Measurements from ENCODE around the gene EPC2.
"Not testable (repeated sequence)": the region's sequence is repeated elsewhere in the genome, so short reads cannot be mapped to it uniquely, and the experiment has no call there.

EPC2 gene

DNA sequence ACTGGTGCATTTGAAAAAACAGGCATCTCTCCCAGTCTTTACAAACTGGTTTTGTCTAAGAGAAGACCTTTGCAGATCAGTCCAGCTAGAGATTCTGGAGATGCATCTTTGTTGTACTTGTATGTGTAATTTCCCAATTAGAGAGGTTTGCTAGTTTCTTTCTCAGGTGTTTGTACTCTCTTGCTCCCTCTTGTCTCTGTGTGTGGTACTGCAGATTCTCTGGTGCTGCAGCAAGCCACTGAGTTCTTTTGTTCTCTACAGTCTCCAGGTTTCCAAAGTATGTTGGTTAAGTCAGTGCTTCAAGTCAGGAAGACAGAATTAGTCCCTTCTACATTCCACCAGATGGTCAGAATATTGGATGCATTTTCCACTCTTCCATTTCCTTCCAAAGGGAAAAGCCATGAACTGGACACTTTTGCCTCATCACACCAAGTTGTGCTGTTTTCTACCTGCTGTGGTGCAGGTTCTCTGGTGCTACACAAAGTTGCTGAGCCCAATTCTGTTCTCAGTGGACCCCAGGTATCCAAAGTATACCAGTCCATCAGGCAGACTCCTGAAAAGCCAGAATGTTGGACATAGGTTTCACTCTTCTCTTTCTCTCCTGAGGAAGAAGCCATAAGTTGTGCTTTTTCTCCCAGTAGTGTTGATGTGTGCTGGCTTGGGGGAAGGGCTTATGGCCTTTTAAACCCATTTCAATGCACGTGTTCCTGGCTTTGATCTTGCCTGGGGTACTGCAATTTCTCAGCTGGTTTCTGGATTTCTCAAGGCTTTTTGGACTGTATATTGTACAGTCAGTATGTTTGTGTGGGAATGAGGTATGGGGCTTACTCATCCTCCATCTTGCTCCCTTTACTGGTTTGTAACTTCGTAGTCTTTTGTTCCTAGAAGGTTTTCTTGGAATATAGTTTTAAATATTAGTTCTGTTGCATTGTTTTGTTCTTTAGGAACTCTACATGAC is 29.8 kb downstream of the EPC2 start:
- no peak for DNase-seq (ENCODE audit: low spot score)

DNA sequence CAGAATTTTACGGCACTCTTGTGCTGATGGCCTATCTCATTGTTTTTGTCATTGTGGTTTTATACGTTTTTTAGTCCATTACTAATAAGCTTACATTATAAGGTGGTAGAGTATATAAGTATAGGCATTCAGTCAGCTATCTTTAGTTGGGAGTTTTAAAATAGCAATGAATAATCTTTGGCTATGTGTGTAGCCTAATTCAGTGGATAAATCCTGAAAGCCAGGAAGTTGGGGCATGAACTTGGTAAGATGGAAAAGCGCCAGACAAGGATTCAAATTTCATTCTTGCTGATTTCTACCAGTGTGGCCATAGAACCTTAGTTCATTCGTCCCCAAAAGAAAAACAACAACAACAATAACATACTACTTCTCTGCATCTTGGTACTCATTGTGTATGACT is 31.2 kb downstream of the EPC2 start:
- DNase-seq (ENCODE audit: low spot score), result no peak

DNA sequence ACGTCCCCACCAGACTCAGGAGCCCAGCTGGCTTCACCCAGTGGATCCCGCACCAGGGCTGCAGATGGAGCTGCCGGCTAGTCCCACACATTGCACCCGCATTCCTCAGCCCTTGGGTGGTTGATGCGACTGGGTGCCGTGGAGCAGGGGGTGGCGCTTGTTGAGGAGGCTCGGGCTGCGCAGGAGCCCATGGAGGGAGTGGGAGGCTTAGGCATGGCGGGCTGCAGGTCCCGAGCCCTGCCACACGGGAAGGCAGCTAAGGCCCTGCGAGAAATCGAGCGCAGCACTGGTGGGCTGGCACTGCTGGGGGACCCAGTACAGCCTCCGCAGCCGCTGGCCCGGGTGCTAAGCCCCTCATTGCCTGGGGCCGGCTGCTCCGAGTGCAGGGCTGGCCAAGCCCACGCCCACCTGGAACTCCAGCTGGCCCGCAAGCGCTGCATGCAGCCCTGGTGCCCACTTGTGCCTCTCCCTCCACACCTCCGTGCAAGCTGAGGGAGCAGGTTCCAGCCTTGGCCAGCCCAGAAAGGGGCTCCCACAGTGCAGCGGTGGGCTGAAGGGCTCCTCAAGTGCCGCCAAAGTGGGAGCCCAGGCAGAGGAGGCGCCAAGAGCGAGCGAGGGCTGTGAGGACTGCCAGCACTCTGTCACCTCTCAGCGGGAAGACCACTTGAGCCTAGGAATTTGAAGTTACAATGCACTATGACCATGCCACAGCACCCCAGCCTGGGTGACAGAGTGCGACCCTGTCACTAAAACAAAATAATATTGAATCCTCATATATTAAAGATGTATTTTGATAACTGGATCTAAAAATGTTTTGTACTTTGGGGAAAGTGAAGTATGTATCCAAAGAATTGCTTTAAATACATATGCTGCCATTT is 34.0 kb downstream of the EPC2 start:
- DNase-seq (ENCODE audit: low spot score), result not testable (repeated sequence)

DNA sequence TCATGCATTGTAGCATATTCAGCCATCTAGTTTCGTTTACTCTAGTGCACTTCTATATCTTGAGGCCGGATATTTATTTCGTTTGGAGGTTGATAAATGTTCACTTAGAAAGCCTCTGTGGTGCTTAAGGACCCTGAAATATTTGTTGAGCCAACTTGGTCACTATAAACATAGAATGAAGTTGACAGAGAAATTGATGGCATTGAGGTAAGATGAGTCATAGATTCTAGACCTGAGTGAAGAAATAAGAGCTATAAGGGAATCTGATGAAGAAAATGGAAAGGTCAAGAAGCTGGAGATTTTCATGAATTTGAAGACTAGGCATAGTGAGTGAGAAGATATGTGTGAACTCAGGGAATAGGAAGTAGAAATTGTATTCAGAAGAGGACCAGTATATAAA is 35.9 kb downstream of the EPC2 start:
- no peak for DNase-seq (ENCODE audit: low spot score)

DNA sequence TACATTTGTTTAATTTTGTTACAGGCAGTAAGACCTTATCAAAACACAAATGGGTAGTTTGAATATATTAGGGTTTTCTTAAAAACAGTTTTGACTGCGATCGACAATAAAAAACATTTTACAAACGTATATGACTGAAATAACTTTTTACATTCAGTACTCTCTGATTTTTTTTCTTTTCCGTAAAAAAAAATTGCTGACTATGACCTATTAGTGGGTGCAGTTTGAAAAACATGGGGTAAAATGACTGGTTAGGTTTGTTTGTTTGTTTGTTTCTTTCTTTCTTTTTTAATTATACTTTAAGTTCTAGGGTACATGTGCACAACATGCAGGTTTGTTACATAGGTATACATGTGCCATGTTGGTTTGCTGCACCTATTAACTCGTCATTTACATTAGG is 36.9 kb downstream of the EPC2 start:
- no peak for DNase-seq (ENCODE audit: low spot score)

DNA sequence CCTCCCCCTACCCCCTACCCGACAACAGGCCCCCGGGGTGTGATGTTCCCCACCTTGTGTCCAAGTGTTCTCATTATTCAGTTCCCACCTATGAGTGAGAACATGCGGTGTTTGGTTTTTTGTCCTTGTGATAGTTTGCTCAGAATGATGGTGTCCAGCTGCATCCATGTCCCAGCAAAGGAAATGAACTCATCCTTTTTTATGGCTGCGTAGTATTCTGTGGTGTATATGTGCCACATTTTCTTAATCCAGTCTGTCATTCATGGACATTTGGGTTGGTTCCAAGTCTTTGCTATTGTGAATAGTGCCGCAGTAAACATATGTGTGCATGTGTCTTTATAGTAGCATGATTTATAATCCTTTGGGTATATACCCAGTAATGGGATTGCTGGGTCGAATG is 37.3 kb downstream of the EPC2 start:
- DNase-seq (ENCODE audit: low spot score), result not testable (repeated sequence)

DNA sequence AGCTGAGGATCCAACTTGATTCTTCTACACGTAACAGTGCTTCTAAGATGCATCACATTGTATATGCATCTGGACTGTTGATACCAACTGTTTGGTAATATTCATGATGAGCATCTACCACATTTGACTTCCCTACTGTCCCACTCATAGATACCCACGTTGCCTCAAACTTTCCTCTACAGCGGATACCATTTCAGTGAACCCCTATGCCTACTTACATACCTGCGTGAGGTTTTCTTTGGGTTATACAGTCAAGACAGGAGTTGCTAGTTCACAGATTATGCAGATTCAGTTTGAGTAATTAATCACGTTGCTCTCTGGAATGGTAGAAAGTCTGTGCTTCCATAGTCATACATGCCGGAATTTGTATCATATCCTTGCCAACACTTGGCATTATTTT is 40.0 kb downstream of the EPC2 start:
- DNase-seq (ENCODE audit: low spot score), result no peak

DNA sequence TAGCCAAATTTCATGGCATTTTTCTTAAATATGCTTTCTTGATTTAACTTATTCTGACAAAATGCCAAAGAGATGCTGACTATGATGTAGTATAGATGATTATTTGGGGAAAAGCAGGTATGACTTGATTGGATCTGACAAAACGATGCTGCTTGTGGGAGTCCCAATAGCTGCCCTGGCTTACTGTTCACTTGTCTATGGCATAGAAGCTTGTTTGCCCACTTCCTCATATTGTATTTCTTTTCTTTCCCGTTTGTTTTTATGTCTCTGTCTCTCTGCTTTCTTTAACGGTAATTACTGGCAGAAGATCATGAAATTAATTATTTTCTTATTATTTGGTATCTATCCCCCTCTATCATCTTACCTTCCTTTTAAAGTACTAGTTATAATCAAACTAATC is 43.0 kb downstream of the EPC2 start:
- DNase-seq (ENCODE audit: low spot score), result no peak

DNA sequence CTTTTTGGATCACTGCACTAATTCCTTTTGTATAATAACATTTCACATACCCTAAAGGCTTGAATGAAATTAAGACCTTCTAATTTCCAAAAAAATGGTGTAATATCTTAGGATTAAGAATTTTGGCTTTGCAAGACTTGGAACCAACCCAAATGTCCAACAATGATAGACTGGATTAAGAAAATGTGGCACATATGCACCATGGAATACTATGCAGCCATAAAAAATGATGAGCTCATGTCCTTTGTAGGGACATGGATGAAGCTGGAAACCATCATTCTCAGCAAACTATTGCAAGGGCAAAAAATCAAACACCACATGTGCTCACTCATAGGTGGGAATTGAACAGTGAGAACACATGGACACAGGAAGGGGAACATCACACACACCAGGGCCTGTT is 43.5 kb downstream of the EPC2 start:
- not testable (repeated sequence) for DNase-seq (ENCODE audit: low spot score)

DNA sequence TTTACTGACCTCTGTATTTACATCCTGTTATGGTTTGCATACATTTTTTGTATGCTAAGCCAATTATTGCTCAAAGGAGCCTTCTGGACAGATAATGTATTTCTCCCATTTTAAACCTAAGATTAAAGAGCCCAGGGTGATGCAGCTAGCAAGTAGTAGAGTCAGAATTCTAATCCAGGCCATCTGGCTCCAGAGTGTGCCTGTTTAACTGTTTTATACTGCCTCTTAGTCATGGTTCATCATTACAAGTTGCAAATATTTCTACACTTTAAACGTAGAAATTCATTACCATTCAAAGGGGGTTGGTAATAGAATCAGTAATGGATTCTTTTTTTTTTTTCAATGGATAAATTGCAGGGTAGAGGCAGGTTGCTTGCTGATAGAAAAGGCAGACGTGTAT is 52.4 kb downstream of the EPC2 start:
- DNase-seq (ENCODE audit: low spot score), result no peak

DNA sequence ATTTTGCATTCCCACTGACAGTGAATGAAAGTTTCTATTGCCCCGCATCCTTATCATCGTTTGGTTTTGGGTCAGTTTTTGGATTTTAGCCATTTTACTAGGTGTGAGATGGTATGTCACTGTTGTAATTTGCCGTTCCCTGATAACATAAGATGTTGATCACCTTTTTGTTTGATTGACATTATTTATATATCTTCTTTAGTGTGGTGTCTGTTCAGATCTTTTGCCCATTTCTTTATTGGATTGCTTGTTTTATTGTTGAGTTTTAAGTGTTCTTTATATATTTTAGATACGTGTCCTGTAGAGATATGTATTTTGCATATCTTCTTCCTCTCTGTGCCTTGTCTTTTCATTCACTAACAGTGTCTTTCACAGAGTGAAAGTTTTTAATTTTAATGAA is 55.3 kb downstream of the EPC2 start:
- no peak for DNase-seq (ENCODE audit: low spot score)

DNA sequence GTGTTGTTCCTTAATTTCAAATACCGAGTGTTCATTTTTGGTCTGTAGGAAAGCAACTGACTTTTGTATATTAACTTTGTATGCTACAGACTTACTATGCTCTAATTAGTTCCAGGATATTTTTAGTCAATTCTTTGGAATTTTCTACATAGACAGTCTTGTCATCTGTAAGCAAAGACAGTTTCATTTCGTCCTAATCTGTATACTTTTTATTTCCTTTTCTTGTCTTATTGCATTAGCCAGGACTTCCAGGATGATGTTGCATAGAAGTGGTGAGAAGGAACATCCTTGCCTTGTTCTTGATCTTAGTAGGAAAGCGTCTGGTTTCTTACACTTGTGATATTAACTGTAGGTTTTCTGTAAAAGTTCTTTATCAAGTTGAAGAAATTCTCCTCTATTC is 56.5 kb downstream of the EPC2 start:
- no peak for DNase-seq (ENCODE audit: low spot score)

DNA sequence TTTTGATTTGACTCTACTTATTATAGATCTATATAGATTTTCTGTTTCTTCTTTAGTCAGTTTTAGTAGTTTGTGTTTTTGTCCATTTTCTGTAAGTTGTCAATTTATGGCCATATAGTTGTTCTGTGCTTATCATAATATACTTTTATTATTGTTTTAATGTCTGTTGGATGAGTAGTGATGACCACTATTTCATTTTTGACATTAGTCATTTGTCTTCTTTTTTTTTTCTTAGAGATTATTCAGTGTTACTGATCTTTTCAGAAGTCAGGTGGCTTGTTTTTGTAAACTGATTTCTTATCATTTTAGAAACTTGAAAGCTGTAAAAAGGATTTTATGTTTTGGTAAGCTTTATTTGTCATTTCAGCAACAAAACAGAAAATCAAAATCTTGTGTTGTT is 57.3 kb downstream of the EPC2 start:
- no peak for DNase-seq (ENCODE audit: low spot score)

DNA sequence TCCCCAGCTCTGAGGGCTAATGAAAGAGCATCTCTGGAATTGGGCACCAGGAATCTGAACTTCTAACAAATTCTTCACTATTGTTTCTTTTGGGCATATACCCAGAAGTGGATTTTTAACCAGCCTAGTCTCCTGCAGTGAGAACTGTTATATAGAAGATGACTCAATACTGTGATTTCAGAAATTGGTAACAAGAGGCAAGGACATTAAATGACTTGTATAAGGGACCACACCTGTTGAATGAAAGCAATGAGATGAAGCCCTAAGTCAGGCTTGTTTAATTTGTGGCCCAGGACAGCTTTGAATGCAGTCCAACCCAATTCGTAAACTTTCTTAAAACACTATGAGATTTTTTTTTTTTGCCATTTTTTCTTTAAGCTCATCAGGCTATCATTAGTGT is 57.9 kb downstream of the EPC2 start:
- DNase-seq (ENCODE audit: low spot score), result no peak

DNA sequence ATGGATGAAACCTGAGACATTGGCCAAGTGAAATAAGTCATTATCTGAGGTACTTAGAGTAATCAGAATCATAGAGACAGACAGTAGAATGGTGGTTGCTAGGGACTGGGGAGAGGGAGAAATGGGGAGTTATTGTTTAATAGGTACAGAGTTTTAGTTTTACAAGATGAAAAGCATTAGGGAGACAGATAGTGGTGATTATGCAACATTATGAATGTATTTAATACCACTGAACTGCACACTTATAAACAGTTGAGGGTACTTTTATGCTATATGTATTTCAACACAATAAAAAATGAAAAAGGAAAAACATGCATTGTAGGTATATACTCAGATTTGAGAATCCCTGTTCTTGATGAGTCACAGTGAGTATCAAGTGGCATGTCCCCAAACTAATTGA is 59.7 kb downstream of the EPC2 start:
- no peak for DNase-seq (ENCODE audit: low spot score)

DNA sequence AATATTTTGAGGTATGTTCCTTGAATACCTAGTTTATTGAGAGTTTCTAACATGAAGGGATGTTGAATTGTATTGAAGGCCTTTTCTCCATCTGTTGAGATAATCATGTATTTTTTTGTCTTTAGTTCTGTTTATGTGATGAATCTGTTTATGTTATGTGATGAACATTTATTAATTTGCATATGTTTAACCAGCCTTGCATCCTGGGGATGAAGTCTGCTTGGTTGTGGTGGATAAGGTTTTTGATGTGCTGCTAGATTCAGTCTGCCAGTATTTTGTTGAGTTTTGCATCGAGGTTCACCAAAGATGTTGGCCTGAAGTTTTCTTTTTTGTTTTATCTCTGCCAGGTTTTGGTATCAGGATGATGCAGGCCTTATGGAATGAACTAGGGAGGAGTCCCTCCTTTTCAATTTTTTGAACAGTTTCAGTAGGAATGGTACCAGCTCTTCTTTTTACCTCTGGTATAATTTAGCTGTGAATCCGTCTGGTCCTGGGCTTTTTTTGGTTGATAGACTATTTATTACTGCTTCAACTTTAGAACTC is 71.9 kb downstream of the EPC2 start:
- no peak for DNase-seq (ENCODE audit: low spot score)

DNA sequence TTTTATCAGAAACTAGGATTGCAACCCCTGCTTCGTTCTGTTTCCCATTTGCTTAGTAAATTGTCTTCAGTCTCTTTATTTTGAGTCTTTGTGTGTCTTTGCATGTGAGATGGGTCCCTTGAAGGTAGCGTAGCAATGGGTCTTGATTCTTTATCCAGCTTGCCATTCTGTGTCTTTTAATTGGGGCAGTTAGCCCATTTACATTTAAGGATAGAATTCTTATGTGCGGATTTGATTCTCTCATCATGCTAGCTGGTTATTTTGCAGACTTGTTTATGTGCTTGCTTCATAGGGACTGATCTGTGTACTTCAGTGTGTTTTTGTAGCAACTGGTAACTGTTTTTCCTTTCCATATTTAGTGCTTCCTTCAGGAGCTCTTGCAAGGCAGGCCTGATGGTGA is 73.5 kb downstream of the EPC2 start:
- DNase-seq (ENCODE audit: low spot score), result no peak

DNA sequence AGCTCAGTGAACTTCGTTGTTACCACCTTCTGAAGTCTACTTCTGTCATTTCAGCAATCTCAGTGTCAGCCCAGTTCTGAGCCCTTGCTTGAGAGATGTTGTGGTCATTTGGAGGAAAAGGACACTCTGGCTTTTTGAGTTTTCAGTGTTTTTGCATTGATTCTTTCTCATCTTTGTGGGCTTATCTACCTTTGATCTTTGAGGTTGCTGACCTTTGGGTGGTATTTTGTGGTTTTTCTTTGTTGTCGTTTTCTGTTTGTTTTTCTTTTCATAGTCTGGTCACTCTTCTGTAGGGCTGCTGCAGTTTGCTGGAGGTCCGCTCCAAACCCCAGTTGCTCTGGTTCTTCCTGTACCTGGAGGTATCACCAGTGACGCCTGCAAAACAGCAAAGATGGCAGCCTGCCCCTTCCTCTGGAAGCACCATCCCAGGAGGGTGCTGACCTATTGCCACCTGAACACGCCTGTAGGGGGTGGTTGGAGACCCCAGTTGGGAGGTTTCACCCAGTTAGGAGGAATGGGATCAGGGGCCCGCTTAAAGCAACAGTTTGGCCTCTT is 74.7 kb downstream of the EPC2 start:
- DNase-seq (ENCODE audit: low spot score), result no peak

DNA sequence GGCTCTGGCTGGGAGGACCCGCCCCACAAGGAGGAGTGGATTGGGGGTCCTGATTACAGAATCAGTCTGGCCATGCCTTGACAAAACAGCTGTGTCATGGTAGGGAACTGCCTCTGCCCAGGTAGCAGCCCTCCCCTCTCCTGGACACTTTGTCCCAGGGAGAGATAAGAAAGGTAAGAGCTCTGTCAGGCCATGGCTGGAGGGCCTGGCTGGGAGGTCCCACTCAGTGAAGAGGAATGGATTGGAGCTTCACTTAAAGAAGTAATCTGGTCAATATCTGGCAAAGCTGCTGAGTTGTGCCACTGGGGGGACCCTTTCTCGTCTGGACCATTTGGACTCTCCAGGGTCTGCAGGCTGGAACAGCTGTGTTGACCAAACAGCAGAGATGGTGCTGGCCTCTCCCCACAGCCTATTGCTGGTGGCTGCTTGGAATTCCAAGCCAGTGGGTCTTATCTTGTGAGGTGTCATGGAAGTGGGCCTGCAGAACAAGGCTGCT is 75.4 kb downstream of the EPC2 start:
- DNase-seq (ENCODE audit: low spot score), result no peak

DNA sequence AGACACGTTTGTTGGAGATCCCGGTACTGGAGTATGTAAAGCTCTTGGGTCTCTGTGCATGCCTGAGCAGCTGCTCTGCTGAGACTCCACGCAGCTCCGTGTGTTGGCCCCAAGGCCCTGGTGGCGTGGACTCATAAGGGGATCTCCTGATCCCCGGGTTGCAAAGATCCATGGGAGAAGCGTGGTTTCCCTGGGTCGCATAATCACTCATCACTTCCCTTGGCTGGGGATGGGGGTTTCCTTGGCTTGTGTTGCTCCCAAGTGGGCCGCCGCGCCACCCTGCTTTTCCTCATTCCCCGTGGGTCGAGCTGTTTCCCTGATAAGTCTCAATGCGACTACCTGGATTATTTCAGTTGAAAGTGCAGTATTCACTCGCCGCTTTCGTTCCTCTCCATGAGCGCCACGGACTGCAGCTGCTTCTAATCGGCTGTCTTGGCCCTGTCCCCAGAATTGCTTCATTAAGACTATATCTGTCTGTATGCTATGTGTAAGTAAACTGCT is 76.0 kb downstream of the EPC2 start:
- DNase-seq (ENCODE audit: low spot score), result peak; percentile 14

DNA sequence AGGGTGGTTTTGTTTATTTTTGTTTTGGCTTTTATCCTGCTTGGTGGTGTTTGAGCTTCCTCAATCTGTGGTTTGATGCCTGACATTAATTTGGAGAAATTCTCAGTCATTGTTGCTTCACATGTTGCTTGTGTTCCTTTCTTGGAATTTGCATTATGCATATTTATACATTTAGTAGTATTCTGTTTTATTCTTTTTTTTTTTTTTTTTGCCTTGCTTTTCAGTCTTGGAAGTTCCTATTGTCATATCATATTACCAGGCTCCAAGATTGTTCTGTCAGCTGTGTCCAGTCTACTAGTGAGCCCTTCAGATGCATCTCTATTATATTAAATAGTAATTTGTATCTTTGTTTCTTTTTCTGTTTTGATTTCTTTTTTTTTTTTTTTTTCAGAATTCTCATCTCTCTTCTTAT is 77.0 kb downstream of the EPC2 start:
- no peak for DNase-seq (ENCODE audit: low spot score)
